ENCODE data around the gene AEBP1. TPM values are rescaled to one million over a fixed set of nuclear protein-coding genes. Genes with fewer than 3 reads are reported as not detected.
A peak's percentile ranks its signal among the peaks of the same experiment; 100 is the strongest.

Gene AEBP1
- total RNA-seq, 1 experiment from 2014 or later = 49.3 TPM

GRCh38 chr7:44139311-44140010, 35.3 kb downstream of the AEBP1 start:
- Histone ChIP-seq H3K79me1 (ENCODE audit: insufficient read depth, low read depth, low read length, poor library complexity, severe bottlenecking) (no peaks in the 10 kb centered on the region), H2AK5ac (ENCODE audit: insufficient read length, low read length) (no peak overlapping the region), H4K5ac (ENCODE audit: insufficient read length, low read depth, low read length) (no peak overlapping the region), H3K18ac (ENCODE audit: insufficient read length, low read depth, low read length) (no peak overlapping the region), H4K8ac (replicated peaks; ENCODE audit: insufficient read length, low read depth, low read length) (no peak overlapping the region), H2BK12ac (ENCODE audit: insufficient read length, low read depth, low read length) (no peak overlapping the region), H3K14ac (ENCODE audit: insufficient read depth, low read length) (no peak overlapping the region), H3K79me2 (ENCODE audit: insufficient read depth, low read length) (no peaks in the 10 kb centered on the region), H3K56ac (ENCODE audit: insufficient read length, low read depth, low read length) (no peak overlapping the region), H3K4ac (ENCODE audit: low read depth, low read length) (no peak overlapping the region), H3K23ac (ENCODE audit: insufficient read length, low read depth, low read length) (no peak overlapping the region), H3K27me3 (ENCODE audit: insufficient read depth, low read length) (no peaks in the 10 kb centered on the region), H2BK20ac (ENCODE audit: low read depth, low read length, poor library complexity, severe bottlenecking) (no peak overlapping the region), H3K4me1 (ENCODE audit: insufficient read depth, low read length) (no peaks in the 10 kb centered on the region), H3K9ac (ENCODE audit: extremely low read depth, insufficient read length, low read length) (no peak overlapping the region), H3K9me3 (ENCODE audit: control insufficient read depth, low read depth, low read length) (no peaks in the 10 kb centered on the region), H3K4me2 (ENCODE audit: insufficient read depth, insufficient read length, low read length) (no peak overlapping the region), H3T11ph (ENCODE audit: low read length) (no peak overlapping the region), H2BK120ac (ENCODE audit: low read depth, low read length, poor library complexity, severe bottlenecking) (no peak overlapping the region), H2BK15ac (ENCODE audit: low read depth, low read length) (no peak overlapping the region), H2BK5ac (ENCODE audit: insufficient read length, low read length) (no peak overlapping the region), H4K20me1 (ENCODE audit: control insufficient read depth, insufficient read depth, insufficient read length) (no peaks in the 10 kb centered on the region), H3K27ac (ENCODE audit: insufficient read length, low read depth, low read length) (no peak overlapping the region), H3K23me2 (ENCODE audit: insufficient read length, low read depth, low read length, poor library complexity, severe bottlenecking) (no peaks in the 10 kb centered on the region), H2AFZ (ENCODE audit: low read length) (no peak overlapping the region), H4K91ac (ENCODE audit: insufficient read length, low read depth, low read length) (no peak overlapping the region)
- Mint-ChIP-seq H3K9me3 (no peaks in the 10 kb centered on the region), H3K4me3 (peak overlapping the region in 1 of 2 experiments; percentile 29; a peak in 1 of 5 replicates), H3K27ac (no peak overlapping the region; a peak in 1 of 7 replicates), H3K4me1 (no peaks in the 10 kb centered on the region; a peak in 1 of 4 replicates), H3K27me3 (ENCODE audit: low read depth) (peaks cover 50% of the 10 kb centered on the region), H3K36me3 (ENCODE audit: insufficient read depth in 1 of 3, low read depth in 3 of 3) (no peaks in the 10 kb centered on the region; a peak in 1 of 7 replicates)
- no CpG with 5 or more reads among the region's 14 CpGs for WGBS (ENCODE audit: extremely low coverage, insufficient read length, low lambda C conversion rate)
- TF ChIP-seq CTCF (conservative IDR thresholded peaks at IDR 0.05) = no peak
- DNase-seq = no peak
